ENCODE measurements around the gene SLC31A2. TPM values are rescaled to one million over a fixed set of nuclear protein-coding genes. Genes with fewer than 3 reads are reported as not detected.

SLC31A2 gene
- polyA plus RNA-seq, 3 donors, result 16.6 to 32.0 (median 19.9) TPM

DNA sequence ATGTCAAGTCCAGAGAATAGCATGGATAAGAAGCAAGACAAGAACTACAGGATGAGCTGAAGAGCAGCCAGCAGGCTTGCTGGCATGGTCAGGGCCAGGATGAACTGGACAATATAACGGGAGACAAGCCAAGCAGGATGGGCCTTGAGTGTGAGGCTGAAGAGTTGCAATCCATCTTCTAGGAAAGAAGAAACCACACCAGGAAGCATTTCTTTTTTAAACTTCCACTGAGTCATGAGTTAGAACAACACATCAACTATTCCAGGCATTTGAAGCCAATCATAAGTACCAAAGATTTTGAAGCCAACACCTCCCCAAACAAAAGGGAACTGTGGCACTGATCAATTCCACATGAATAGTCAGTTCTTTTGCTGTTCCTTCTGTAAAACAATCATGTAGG, 27.3 kb downstream of the SLC31A2 start:
- 88 to 100% (median 93%) methylated on average over 1 of the region's 1 CpG for WGBS, 3 donors
- H3K27ac ChIP-seq (ENCODE audit: low read depth, low read length), result no peak overlapping the region

DNA sequence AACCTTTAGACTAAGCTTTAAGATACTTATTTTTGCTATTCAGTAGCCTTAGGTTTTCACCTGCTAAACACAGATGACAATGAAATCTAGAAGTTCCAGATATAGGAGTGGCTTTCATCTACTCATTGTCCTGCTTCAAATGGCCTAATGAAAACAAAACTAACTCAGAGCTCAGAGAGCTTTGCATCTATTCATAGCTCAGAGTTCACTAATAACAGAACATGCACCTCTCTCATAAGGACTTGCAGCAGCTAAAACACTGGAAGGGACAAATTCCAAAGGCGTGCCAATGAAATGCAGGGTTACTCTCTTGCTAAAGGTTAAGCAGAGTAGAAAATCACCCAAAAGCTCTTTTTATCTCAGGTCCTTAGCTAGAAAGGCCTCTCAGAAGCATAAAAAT, 29.0 kb downstream of the SLC31A2 start:
- 83 to 94% (median 91%) methylated on average over 1 of the region's 1 CpG for WGBS, 3 donors
- no peak overlapping the region for H3K27ac ChIP-seq (ENCODE audit: low read depth, low read length)

DNA sequence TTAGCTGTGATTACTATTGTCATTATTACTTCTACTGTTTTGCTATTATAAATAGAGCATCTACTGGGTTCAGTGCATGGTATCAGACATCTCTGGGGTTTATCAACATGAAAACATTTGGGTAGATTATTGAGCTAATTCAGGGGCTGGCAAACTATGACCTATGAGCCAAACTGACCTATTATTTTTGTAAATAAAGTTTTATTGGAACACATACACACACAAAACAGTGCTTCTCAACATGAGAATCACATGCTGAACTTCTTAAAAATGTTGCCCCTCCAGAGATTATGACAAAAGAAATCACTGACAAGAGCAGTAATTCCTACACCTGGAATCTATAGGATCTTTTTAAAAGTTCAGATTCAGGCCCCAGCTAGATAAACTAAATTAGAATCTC, 30.4 kb downstream of the SLC31A2 start:
- no peak overlapping the region for H3K27ac ChIP-seq (ENCODE audit: low read depth, low read length)

DNA sequence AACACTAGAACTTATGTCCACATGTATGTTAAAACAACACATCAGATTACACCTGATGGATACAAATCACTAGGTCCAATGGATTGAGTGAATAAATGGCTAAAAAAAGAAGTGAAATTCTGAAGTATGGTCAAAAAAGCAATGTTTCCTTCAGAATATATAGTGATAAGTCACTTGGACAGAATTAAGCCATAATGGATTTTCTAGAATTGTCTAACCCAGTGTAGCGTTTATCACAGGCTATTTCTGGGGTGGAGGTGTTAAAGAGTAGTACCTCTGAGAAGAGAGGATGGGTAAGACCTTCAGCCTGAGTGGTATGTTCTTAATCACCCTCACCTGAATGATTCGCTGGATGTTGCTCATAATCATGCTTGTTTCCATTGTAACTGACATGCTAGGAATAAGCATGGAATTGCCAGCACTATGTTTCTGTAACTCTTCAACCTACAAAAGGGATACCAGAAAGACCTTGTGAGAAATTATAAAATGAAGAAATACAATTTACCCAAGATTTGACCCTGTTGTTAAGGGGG, 33.2 kb downstream of the SLC31A2 start:
- 95 to 98% (median 98%) methylated on average over 2 of the region's 2 CpGs for WGBS, 3 donors
- H3K27ac ChIP-seq (ENCODE audit: low read depth, low read length), result no peak overlapping the region

DNA sequence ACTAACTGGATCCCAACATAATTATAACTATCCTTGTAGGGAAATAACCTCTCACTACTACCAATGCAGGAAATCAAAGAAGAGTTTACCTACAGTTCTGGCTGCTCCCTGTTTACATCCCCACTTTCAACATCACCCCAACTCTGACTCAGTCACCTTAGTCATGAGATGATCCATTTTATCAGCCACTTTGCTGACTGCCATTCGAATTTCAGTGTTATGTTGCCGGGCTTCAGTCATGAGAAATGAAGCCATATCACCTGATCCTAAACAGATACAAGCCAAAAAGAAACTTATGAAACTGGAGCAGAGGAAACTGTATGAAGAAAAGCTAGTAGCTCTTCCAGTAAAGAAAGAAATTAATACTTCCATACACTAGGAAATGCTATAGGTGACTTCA, 33.7 kb downstream of the SLC31A2 start:
- 79 to 82% (median 80%) methylated on average over 2 of the region's 2 CpGs for WGBS, 3 donors
- H3K27ac ChIP-seq (ENCODE audit: low read depth, low read length), result no peak overlapping the region

DNA sequence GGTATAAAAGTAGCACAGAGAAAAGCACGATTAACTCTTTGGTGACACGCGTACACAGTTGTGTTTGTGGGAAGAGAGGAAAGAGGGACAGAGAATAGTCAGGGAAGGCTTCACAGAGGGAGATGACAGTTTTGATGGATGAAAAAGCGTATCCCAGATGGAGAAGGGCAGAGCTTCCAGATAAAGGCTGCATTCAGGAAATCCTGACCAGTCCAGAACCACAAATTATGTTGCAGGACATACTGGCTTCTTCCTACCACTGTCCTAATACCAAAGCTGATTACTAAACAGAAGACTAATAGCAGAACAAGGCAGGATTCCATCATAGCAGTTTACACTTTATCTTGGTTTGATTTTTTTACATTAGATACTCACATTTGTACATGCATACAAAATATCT, 34.5 kb downstream of the SLC31A2 start:
- 85 to 90% (median 88%) methylated on average over 4 of the region's 4 CpGs for WGBS, 3 donors
- H3K27ac ChIP-seq (ENCODE audit: low read depth, low read length), result no peak overlapping the region

DNA sequence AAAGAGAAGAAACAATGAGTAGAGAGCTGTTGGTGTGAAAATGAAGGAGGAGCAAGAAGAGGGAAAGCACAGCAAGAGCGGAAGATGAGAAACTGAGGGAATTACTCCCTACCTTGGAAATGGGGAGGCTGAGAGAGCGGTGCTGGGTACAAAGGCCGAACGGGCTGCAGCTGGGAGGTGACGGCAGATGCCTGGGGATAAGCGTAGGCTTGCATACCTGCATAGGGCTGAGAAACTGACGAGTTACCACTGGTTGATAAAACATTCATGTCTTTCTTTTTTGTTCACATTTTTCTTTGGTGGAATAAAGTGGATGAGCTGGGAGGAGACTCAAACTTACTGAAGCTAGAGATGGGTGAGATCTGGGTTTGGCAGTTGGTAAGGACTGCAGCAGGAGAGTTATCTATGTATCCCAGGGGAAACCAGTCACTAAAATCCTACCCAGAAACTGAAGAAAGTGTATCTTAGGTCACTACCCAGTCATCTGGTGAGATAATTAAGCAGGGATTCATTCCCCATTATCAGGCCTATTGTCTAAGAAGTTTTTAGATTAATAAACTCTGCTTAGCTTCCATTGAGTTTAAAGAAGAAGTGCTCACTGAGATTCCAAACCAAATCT, 35.4 kb downstream of the SLC31A2 start:
- WGBS, 3 donors, result 94 to 98% (median 96%) methylated on average over 7 of the region's 7 CpGs

DNA sequence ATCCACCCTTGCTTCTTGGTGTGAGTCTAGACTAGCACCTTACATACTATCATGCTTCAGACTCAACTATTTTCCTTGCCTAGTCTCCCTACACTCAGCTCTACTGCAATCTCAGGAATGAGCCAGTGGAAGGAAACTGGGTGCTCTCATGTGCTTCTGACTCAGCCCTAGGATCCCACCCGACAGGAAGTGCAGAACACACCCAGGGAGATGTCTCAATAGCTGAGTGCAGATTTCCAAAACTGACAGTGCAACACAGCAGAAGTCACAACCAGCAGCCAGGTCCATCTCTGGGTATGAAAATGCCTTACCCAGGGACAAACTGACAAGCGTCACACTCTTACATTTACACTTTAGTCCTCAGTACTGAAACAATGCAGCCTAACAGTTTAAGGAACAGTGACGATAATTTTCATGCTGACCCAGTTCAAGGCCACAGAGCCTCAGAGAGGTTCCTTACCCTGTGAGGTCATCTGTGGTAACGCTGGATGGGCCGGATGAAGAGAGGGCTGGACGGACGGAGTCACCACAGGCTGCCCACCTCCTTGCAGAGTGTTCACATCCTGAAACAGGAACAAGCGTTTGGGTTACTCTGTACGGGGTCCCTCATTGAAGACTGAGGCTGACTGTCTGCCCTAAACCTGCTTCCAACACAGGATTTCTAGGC, 37.3 kb downstream of the SLC31A2 start:
- H3K27ac ChIP-seq (ENCODE audit: low read depth, low read length), result no peak overlapping the region
- 44 to 90% (median 60%) methylated on average over 9 of the region's 9 CpGs for WGBS, 3 donors

More for the DNA sequence above, 35.4 kb downstream of the SLC31A2 start:
- no peak overlapping the region for H3K27ac ChIP-seq (ENCODE audit: low read depth, low read length)

DNA sequence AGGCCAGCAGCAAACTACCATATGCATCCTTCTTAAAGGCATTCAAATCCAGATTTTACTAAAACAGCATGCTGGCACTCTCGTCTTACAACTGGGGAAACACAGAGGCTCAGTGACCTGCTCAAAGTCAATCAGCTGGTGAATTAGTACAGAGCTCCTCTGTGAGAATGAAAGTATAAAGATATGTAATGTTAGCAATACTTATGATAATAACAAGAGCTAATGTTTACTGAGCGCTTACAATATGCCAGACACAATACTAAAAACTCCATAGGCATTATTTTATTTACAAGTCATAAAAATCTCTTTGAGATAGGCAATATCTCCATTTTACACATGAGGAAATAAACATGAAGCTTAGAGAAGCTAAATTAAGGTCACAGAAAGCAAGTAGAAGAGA, 41.6 kb downstream of the SLC31A2 start:
- 40 to 71% (median 67%) methylated on average over 2 of the region's 2 CpGs for WGBS, 3 donors
- no peak overlapping the region for H3K27ac ChIP-seq (ENCODE audit: low read depth, low read length)

DNA sequence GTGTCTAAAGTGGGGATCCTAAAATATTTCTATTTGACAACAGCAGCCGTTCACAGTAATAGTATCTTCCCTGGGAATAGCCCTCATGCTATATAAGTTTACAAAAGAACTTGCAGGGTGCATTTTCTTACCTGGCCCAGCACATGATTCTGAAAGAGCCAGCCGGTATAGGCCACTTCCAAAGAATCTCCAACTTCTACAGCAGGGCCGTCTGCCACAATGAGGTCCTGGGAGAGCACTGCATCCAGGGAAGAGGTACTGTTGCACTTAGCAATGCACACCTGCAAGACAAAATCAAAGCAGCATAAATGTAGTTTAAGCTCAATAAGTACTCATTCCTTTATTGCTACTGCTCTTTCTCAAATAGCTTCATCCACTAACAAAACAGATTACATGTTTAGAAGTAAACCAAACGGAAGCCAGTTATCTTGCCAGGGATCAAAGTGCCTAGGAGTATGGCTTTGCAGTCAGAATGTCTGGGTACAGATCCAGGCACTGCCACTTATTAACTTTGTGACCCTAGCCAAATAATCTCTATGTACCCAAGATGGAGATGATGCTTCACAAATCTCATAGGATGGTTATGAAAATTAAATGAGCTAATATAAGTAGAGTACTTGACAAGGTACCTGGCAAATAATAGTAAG, 49.0 kb downstream of the SLC31A2 start:
- 72 to 90% (median 85%) methylated on average over 4 of the region's 4 CpGs for WGBS, 3 donors
- no peak overlapping the region for H3K27ac ChIP-seq (ENCODE audit: low read depth, low read length)

DNA sequence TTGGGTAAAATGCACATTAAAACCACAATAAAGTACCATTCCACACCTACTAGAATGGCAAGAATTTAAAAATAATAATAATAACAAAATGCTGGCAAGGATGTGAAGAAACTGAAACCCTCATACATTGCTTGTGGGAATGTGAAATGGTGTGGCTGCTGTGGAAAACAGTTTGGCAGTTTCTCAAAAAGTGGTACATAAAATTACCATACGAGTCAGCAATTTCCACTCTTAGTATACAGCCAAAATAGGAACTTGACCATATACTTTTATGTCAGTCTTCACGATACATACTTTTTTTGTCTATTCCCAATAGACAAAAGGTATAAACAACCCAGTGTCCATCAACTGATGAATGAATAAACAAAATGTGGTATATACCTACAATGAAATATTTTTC, 54.6 kb downstream of the SLC31A2 start:
- 56 to 88% (median 66%) methylated on average over 2 of the region's 2 CpGs for WGBS, 3 donors
- H3K27ac ChIP-seq (ENCODE audit: low read depth, low read length), result no peak overlapping the region

DNA sequence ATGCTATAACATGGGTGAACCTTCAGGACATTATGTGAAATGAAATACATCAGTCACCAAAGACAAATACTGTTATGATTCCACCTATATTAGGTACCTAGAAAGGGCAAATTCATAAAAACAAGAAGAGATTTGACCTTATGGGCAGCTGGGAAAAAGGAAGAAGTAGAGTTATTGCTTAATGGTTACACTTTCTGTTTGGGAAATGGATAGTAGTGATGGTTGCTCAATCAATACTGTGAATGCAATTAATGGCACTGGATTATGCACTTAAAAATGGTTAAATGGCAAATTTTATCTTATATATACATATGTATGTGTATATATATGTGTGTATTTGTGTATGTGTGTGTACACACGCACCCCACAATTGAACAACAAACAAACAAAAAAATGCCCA, 55.1 kb downstream of the SLC31A2 start:
- 93 to 97% (median 96%) methylated on average over 1 of the region's 1 CpG for WGBS, 3 donors
- no peak overlapping the region for H3K27ac ChIP-seq (ENCODE audit: low read depth, low read length)

DNA sequence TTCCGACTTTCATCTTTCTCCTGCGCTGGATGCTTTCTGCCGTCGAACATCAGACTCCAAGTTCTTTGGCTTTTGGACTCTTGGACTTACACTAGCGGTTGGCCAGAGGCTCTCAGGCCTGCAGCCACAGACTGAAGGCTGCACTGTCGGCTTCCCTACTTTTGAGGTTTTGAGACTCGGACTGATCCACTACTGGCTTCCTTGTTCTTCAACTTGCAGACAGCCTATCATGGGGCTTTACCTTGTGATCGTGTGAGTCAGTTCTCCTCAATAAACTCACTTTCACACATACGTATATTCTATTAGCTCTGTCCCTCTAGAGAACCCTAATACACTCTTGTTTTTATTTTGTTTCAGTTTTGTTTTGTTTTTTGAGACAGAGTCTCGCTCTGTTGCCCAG, 60.0 kb downstream of the SLC31A2 start:
- WGBS, 3 donors, result 92 to 97% (median 94%) methylated on average over 10 of the region's 10 CpGs
- no peak overlapping the region for H3K27ac ChIP-seq (ENCODE audit: low read depth, low read length)

Other genes with a start within 250 kb of the SLC31A2 start
- 1 to 10 TPM in 1 of 3 donors, under 1 TPM in 2; 0.54 to 1.2 (median 0.56) TPM for gene ZNF883, start 138.8 kb upstream of the SLC31A2 start, polyA plus RNA-seq
- 1 to 10 TPM in 2 of 3 donors, under 1 TPM in 1; 0.70 to 1.3 (median 1.2) TPM for gene ZFP37, start 94.3 kb upstream of the SLC31A2 start, polyA plus RNA-seq
- gene FKBP15, start 70.3 kb downstream of the SLC31A2 start, polyA plus RNA-seq, result 10 to 100 TPM in 2 of 3 donors, 1 to 10 TPM in 1; 7.9 to 13.9 (median 12.9) TPM
- gene SLC31A1, start 70.5 kb downstream of the SLC31A2 start, polyA plus RNA-seq, result 10 to 100 TPM in 1 of 3 donors, 1 to 10 TPM in 2; 6.4 to 13.7 (median 8.0) TPM
- gene CDC26, start 124.6 kb downstream of the SLC31A2 start, polyA plus RNA-seq, result 100 to 1,000 TPM in 1 of 3 donors, 10 to 100 TPM in 2; 17.4 to 105 (median 31.6) TPM
- 10 to 100 TPM in 2 of 3 donors, 1 to 10 TPM in 1; 9.2 to 15.1 (median 13.9) TPM for gene PRPF4, start 124.7 kb downstream of the SLC31A2 start, polyA plus RNA-seq
- under 1 TPM in 1 of 3 donors, not detected in 2; 0.25 TPM for gene RNF183, start 152.4 kb downstream of the SLC31A2 start, polyA plus RNA-seq
- 1 to 10 TPM; 1.1 to 1.5 (median 1.3) TPM for gene WDR31, start 189.3 kb downstream of the SLC31A2 start, polyA plus RNA-seq
- gene BSPRY, start 198.5 kb downstream of the SLC31A2 start, polyA plus RNA-seq, result 10 to 100 TPM in 1 of 3 donors, 1 to 10 TPM in 1, not detected in 1; 2.6 to 25.1 TPM
- gene HDHD3, start 226.0 kb downstream of the SLC31A2 start, polyA plus RNA-seq, result 10 to 100 TPM in 2 of 3 donors, 1 to 10 TPM in 1; 8.1 to 30.5 (median 24.1) TPM